ENCODE results near the gene FAM117B. TPM values are rescaled to one million over a fixed set of nuclear protein-coding genes. Genes with fewer than 3 reads are reported as not detected.
"Not testable (repeated sequence)": the region's sequence is repeated elsewhere in the genome, so short reads cannot be mapped to it uniquely, and the experiment has no call there.

FAM117B gene
- total and polyA plus RNA-seq, 3 experiments from 2014 or later: 5.9 to 8.0 (median 6.4) TPM

GRCh38 chr2:202705446-202706020 lies 70.8 kb downstream of the FAM117B start:
- Mint-ChIP-seq H3K36me3 (peaks cover 5 to 10% (median 9%) of the 10 kb centered on the region in 3 donors), H3K4me3 (no peak overlapping the region), H3K27me3 (no peaks in the 10 kb centered on the region), H3K9me3 (no peaks in the 10 kb centered on the region), H3K27ac (peak overlapping the region in 2 of 8 donors; percentile 26 to 79), H3K4me1 (peaks cover 41 to 57% (median 56%) of the 10 kb centered on the region in 3 donors)
- Histone ChIP-seq H3K4me1 (ENCODE audit: insufficient read depth, low read length) (peaks cover 8% of the 10 kb centered on the region), H3K9me3 (ENCODE audit: low read length) (no peaks in the 10 kb centered on the region), H3K4me3 (ENCODE audit: low read length) (no peak overlapping the region), H3K36me3 (ENCODE audit: insufficient read depth, low read length) (no peaks in the 10 kb centered on the region), H3K27me3 (ENCODE audit: insufficient read depth, low read length, poor library complexity, severe bottlenecking) (no peaks in the 10 kb centered on the region), H3K27ac (ENCODE audit: low read depth, low read length) (no peak overlapping the region)
- ChIA-PET CTCF (interaction anchor here (1.8 kb wide), 1 partner anchor 13 kb away, joined by 3 read pairs; no protein-coding TSS in a partner anchor), POLR2A (no interaction called here)
- no peak for DNase-seq

DNA sequence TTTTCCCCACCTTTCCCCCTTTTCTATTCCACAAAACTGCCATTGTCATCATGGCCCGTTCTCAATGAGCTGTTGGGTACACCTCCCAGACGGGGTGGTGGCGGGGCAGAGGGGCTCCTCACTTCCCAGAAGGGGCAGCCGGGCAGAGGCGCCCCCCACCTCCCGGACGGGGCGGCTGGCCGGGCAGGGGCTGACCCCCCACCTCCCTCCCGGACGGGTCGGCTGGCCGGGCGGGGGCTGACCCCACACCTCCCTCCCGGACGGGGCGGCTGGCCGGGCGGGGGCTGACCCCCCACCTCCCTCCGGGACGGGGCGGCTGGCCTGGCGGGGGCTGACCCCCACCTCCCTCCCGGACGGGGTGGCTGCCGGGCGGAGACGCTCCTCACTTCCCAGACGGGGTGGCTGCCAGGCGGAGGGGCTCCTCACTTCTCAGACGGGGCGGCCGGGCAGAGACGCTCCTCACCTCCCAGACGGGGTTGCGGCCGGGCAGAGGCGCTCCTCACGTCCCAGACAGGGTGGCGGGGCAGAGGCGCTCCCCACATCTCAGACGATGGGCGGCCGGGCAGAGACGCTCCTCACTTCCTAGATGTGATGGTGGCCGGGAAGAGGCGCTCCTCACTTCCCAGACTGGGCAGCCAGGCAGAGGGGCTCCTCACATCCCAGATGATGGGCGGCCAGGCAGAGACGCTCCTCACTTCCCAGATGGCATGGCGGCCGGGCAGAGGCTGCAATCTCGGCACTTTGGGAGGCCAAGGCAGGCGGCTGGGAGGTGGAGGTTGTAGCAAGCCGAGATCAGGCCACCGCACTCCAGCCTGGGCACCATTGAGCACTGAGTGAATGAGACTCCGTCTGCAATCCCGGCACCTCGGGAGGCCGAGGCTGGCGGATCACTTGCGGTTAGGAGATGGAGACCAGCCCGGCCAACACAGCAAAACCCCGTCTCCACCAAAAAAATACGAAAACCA lies 80.5 kb downstream of the FAM117B start:
- peaks cover 4 to 39% (median 17%) of the 10 kb centered on the region in 3 donors for H3K36me3 Mint-ChIP-seq
- H3K27ac ChIP-seq (ENCODE audit: low read depth, low read length); H3K9me3 ChIP-seq (ENCODE audit: low read length); H3K27me3 ChIP-seq (ENCODE audit: insufficient read depth, low read length, poor library complexity, severe bottlenecking); H3K4me3 ChIP-seq (ENCODE audit: low read length); CTCF ChIA-PET; H3K27ac Mint-ChIP-seq; H3K27me3 Mint-ChIP-seq; H3K4me3 Mint-ChIP-seq; POLR2A ChIA-PET; DNase-seq; H3K36me3 ChIP-seq (ENCODE audit: insufficient read depth, low read length): not testable (repeated sequence)
- peaks cover 11% of the 10 kb centered on the region for H3K4me1 ChIP-seq (ENCODE audit: insufficient read depth, low read length)
- peaks cover 36 to 63% (median 48%) of the 10 kb centered on the region in 3 donors for H3K4me1 Mint-ChIP-seq
- H3K9me3 Mint-ChIP-seq: peaks cover 28 to 42% (median 34%) of the 10 kb centered on the region in 5 donors

GRCh38 chr2:202716114-202716718 lies 81.4 kb downstream of the FAM117B start:
- Histone ChIP-seq H3K27me3 (ENCODE audit: insufficient read depth, low read length, poor library complexity, severe bottlenecking) (no peaks in the 10 kb centered on the region), H3K4me1 (ENCODE audit: insufficient read depth, low read length) (peaks cover 11% of the 10 kb centered on the region), H3K4me3 (ENCODE audit: low read length) (no peak overlapping the region), H3K9me3 (ENCODE audit: low read length) (no peaks in the 10 kb centered on the region), H3K27ac (ENCODE audit: low read depth, low read length) (no peak overlapping the region), H3K36me3 (ENCODE audit: insufficient read depth, low read length) (no peaks in the 10 kb centered on the region)
- Mint-ChIP-seq H3K36me3 (peaks cover 4 to 38% (median 17%) of the 10 kb centered on the region in 3 donors), H3K27me3 (no peaks in the 10 kb centered on the region), H3K9me3 (peaks cover 28 to 42% (median 34%) of the 10 kb centered on the region in 5 donors), H3K4me1 (peaks cover 34 to 61% (median 40%) of the 10 kb centered on the region in 3 donors), H3K27ac (peak overlapping the region in 1 of 8 donors; percentile 36), H3K4me3 (peak overlapping the region in 1 of 7 donors; percentile 6)
- POLR2A ChIA-PET: no interaction called here
- no peak for DNase-seq
- CTCF ChIA-PET: no interaction called here

DNA sequence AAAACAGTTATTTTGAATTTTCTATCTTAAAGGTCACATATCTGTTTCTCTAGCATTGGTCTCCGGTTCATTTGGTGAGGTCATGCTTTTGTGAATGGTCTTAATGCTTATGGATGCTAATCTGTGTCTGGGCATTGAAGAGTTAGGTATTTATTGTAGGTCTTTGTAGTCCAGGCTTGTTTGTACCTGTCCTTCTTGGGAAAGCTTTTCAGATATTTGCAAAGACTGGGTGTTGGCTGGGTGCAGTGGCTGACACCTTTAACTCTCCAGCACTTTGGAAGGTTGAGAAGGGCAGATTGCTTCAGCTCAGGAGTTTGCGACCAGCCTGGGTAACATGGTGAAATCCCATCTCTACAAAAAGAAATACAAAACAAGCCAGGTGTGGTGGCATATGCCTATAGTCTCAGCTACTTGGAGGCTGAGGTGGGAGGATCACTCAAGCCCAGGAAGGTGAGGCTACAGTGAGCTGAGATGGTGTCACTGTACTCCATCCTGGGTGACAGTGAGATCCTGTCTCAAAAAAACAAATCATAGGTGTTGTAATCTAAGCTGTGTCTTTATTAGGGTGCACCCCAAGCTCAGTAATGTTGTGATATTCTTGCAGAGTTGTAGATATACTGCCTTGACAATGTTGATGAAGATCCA lies 82.3 kb downstream of the FAM117B start:
- ChIA-PET POLR2A (no interaction called here), CTCF (no interaction called here)
- Histone ChIP-seq H3K4me1 (ENCODE audit: insufficient read depth, low read length) (peaks cover 11% of the 10 kb centered on the region), H3K36me3 (ENCODE audit: insufficient read depth, low read length) (no peaks in the 10 kb centered on the region), H3K4me3 (ENCODE audit: low read length) (no peak overlapping the region), H3K9me3 (ENCODE audit: low read length) (no peaks in the 10 kb centered on the region), H3K27me3 (ENCODE audit: insufficient read depth, low read length, poor library complexity, severe bottlenecking) (no peaks in the 10 kb centered on the region), H3K27ac (ENCODE audit: low read depth, low read length) (no peak overlapping the region)
- peak overlapping the region in 1 of 7 donors; percentile 12 for H3K4me3 Mint-ChIP-seq
- H3K9me3 Mint-ChIP-seq: peaks cover 24 to 36% (median 31%) of the 10 kb centered on the region in 5 donors
- DNase-seq: no peak
- peaks cover 33 to 55% (median 40%) of the 10 kb centered on the region in 3 donors for H3K4me1 Mint-ChIP-seq
- H3K27me3 Mint-ChIP-seq: no peaks in the 10 kb centered on the region
- H3K27ac Mint-ChIP-seq: no peak overlapping the region
- H3K36me3 Mint-ChIP-seq: peaks cover 5 to 29% (median 17%) of the 10 kb centered on the region in 3 donors

DNA sequence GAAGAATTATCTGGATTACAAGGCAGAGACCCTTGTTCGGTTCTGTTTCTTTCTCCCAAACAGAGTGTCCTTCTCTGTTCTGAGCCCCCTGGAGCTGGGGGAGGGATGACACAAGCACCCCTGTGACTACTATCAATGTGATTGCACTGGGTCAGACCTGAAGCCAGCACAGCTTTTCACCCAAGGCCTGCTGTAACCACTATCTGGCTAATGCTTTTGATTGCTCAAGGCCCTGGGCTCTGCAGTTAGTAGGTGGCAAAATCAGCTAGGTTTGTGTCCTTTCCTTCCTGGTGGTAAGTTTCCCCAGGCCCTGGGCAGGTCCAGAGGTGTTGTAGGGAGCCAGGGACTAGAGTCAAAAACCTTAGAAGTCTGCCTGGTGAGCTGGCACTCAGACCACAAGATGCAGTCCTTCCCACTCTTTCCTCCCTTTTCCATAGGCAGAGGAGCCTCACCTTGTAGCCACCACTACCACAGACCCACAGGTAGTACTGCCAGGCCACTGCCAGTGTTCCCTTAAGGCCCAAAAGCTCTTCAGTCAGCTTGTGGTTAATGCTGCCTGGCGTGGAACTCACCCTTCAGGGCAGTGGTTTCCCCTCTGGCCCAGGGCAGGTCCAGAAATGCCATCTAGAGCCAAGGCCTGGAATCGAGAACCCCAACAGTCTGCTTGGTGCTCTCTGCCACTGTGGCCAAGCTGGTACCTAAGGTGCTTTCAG lies 83.0 kb downstream of the FAM117B start:
- Mint-ChIP-seq H3K27me3 (no peaks in the 10 kb centered on the region), H3K4me1 (peaks cover 34 to 56% (median 36%) of the 10 kb centered on the region in 3 donors), H3K27ac (peak overlapping the region in 2 of 8 donors; percentile 14 to 75), H3K9me3 (peaks cover 18 to 30% (median 26%) of the 10 kb centered on the region in 5 donors), H3K4me3 (no peak overlapping the region), H3K36me3 (peaks cover 3 to 23% (median 15%) of the 10 kb centered on the region in 3 donors)
- POLR2A ChIA-PET: no interaction called here
- peak overlapping the region; percentile 29 for H3K4me3 ChIP-seq (ENCODE audit: low read length)
- no peak overlapping the region for H3K27ac ChIP-seq (ENCODE audit: low read depth, low read length)
- H3K9me3 ChIP-seq (ENCODE audit: low read length): no peaks in the 10 kb centered on the region
- no peaks in the 10 kb centered on the region for H3K27me3 ChIP-seq (ENCODE audit: insufficient read depth, low read length, poor library complexity, severe bottlenecking)
- H3K36me3 ChIP-seq (ENCODE audit: insufficient read depth, low read length): no peaks in the 10 kb centered on the region
- no peak for DNase-seq
- H3K4me1 ChIP-seq (ENCODE audit: insufficient read depth, low read length): peaks cover 11% of the 10 kb centered on the region
- CTCF ChIA-PET: no interaction called here

DNA sequence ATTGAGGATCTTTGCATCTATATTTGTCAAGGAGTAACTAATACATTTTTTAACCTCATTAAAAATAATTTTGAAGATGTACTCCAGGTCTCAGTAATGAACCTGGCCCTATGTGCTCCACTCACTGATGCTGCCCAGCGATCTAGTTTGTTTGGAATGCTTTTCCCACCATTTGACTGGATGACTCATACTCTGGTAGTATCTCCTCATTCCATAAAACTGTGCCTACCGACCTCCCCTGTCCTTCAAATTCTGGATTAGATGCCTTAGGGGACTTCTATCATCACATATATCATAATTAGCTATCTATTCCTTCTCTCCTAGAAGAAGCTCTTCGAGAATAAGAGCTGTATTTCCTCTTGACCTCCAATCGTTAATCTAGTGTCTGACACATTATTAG lies 83.8 kb downstream of the FAM117B start:
- H3K4me3 ChIP-seq (ENCODE audit: low read length): no peak overlapping the region
- POLR2A ChIA-PET: no interaction called here
- no peaks in the 10 kb centered on the region for H3K27me3 Mint-ChIP-seq
- H3K27me3 ChIP-seq (ENCODE audit: insufficient read depth, low read length, poor library complexity, severe bottlenecking): no peaks in the 10 kb centered on the region
- no peaks in the 10 kb centered on the region for H3K36me3 ChIP-seq (ENCODE audit: insufficient read depth, low read length)
- H3K9me3 ChIP-seq (ENCODE audit: low read length): no peaks in the 10 kb centered on the region
- H3K4me1 Mint-ChIP-seq: peaks cover 34 to 58% (median 36%) of the 10 kb centered on the region in 3 donors
- DNase-seq: no peak
- H3K4me3 Mint-ChIP-seq: peak overlapping the region in 1 of 7 donors; percentile 34
- H3K27ac Mint-ChIP-seq: peak overlapping the region in 1 of 8 donors; percentile 36
- peaks cover 3 to 14% (median 14%) of the 10 kb centered on the region in 3 donors for H3K36me3 Mint-ChIP-seq
- H3K9me3 Mint-ChIP-seq: peaks cover 10 to 21% (median 17%) of the 10 kb centered on the region in 5 donors
- CTCF ChIA-PET: interaction anchor here (0.7 kb wide), 1 partner anchor 12 kb away, joined by 3 read pairs; no protein-coding TSS in a partner anchor
- peaks cover 11% of the 10 kb centered on the region for H3K4me1 ChIP-seq (ENCODE audit: insufficient read depth, low read length)
- H3K27ac ChIP-seq (ENCODE audit: low read depth, low read length): no peak overlapping the region

GRCh38 chr2:202720226-202720625 lies 85.5 kb downstream of the FAM117B start:
- Mint-ChIP-seq H3K9me3 (peaks cover 10 to 17% (median 12%) of the 10 kb centered on the region in 5 donors), H3K4me3 (no peak overlapping the region), H3K27me3 (no peaks in the 10 kb centered on the region), H3K36me3 (peaks cover 6 to 22% (median 14%) of the 10 kb centered on the region in 3 donors), H3K27ac (no peak overlapping the region), H3K4me1 (peaks cover 34 to 59% (median 36%) of the 10 kb centered on the region in 3 donors)
- H3K27me3 ChIP-seq (ENCODE audit: insufficient read depth, low read length, poor library complexity, severe bottlenecking): no peaks in the 10 kb centered on the region
- no peak overlapping the region for H3K4me3 ChIP-seq (ENCODE audit: low read length)
- no peaks in the 10 kb centered on the region for H3K9me3 ChIP-seq (ENCODE audit: low read length)
- H3K4me1 ChIP-seq (ENCODE audit: insufficient read depth, low read length): peaks cover 11% of the 10 kb centered on the region
- ChIA-PET CTCF (no interaction called here), POLR2A (no interaction called here)
- DNase-seq: no peak
- no peaks in the 10 kb centered on the region for H3K36me3 ChIP-seq (ENCODE audit: insufficient read depth, low read length)
- H3K27ac ChIP-seq (ENCODE audit: low read depth, low read length): no peak overlapping the region
